HepG2 (cell line): ENCODE results near the gene RNASE7. TPM values are rescaled to one million over a fixed set of nuclear protein-coding genes. Genes with fewer than 3 reads are reported as not detected.
A peak's percentile ranks its signal among the peaks of the same experiment; 100 is the strongest.

ENCODE experiments used
- ATAC-seq: fragments of 200-7000 bp; cut with Tn5 transposase; 3 replicates; pipeline ENCODE4 v1.9.1; 2020; ENCODE audit warnings: mild to moderate bottlenecking, moderate library complexity
- BruUV-seq: library from RNA; stranded (reverse); fragments of 400-500 nt; replicated peaks from 2 replicates; lab custom pipeline; 2021; lab: Mats Ljungman, UMichigan
- CTCF ChIA-PET: fragments of 300-600 bp; formaldehyde crosslinking; extraction: SDS; loops from one replicate; lab custom pipeline; 2021; ENCODE audit warnings: low total read pairs, inconsistent platforms, low intra/inter-chr PET ratio; lab: Yijun Ruan, JAX
- POLR2A ChIA-PET: fragments of 350-600 bp; sonication (Branson Sonifier 250); formaldehyde crosslinking; loops from one replicate; lab custom pipeline; 2020; ENCODE audit warnings: antibody characterized with exemption, inconsistent platforms; lab: Yijun Ruan, JAX
- DNase-seq: peaks from one replicate; pipeline ENCODE4 v3.0.0-alpha.2; 2015; ENCODE audit warnings: low spot score
- FAIRE-seq: peaks from 3 replicates; lab custom pipeline; 2011; peaks lifted over from hg19 to GRCh38; lab: Jason Lieb, UNC
- H2AFZ ChIP-seq: one replicate; pipeline ENCODE4 v1.6.1; 2011; ENCODE audit warnings: low read length, inconsistent platforms
- H3K27ac ChIP-seq: fragments of 300-600 bp; 3 replicates; pipeline ENCODE4 v1.8.0; 2011; ENCODE audit warnings: mixed run types, mild to moderate bottlenecking, mixed read lengths, low read length, inconsistent platforms; ENCODE audit not compliant: insufficient read depth; ENCODE audit errors: extremely low read length
- H3K27me3 ChIP-seq, 2 experiments: fragments of 200-600 bp in 1 of 2; 2 replicates in 1 of 2; 3 replicates in 1 of 2; pipeline versions ENCODE4 v1.6.0 to v1.8.0; 2011; ENCODE audit warnings: low read length in 2 of 2, mild to moderate bottlenecking in 2 of 2, moderate library complexity in 2 of 2, inconsistent platforms in 1 of 2; ENCODE audit not compliant: insufficient read depth in 2 of 2, control insufficient read depth in 1 of 2
- H3K36me3 ChIP-seq, 2 experiments: fragments of 200-600 bp in 1 of 2; replicated peaks in 1 of 2; 2 replicates in 1 of 2; 3 replicates in 1 of 2; pipeline versions ENCODE4 v1.5.1 to v1.8.0; 2011; ENCODE audit warnings: low read length in 2 of 2, inconsistent platforms in 1 of 2; ENCODE audit not compliant: insufficient read depth in 2 of 2, control insufficient read depth in 1 of 2
- H3K4me1 ChIP-seq: 2 replicates; pipeline ENCODE4 v1.5.1; 2012; ENCODE audit warnings: low read length, inconsistent platforms; ENCODE audit not compliant: insufficient read depth
- H3K4me2 ChIP-seq: 2 replicates; pipeline ENCODE4 v1.6.0; 2011; ENCODE audit warnings: low read depth, low read length, inconsistent platforms
- H3K4me3 ChIP-seq, 3 experiments: fragments of 200-600 bp in 1 of 3; sonication (generic), shearing (Covaris generic) in 1 of 3; replicated peaks in 1 of 3; 2 replicates each; pipeline ENCODE4 v1.5.1; 2011 to 2016; ENCODE audit warnings: low read length in 3 of 3, inconsistent platforms in 2 of 3, low read depth in 2 of 3, mild to moderate bottlenecking in 2 of 3, control low read depth in 1 of 3, mixed read lengths in 1 of 3; ENCODE audit not compliant: insufficient read depth in 1 of 3
- H3K79me2 ChIP-seq: one replicate; pipeline ENCODE4 v1.6.1; 2011; ENCODE audit warnings: low read length, inconsistent platforms; ENCODE audit not compliant: insufficient read depth
- H3K9ac ChIP-seq: 2 replicates; pipeline ENCODE4 v1.6.0; 2011; ENCODE audit warnings: mild to moderate bottlenecking, low read depth, low read length, inconsistent platforms; ENCODE audit not compliant: insufficient read depth
- H3K9me3 ChIP-seq: 2 replicates; pipeline ENCODE4 v1.5.1; 2012; ENCODE audit warnings: mild to moderate bottlenecking, low read length
- H4K20me1 ChIP-seq: 2 replicates; pipeline ENCODE4 v1.6.0; 2011; ENCODE audit warnings: inconsistent platforms, mild to moderate bottlenecking, low read length, moderate library complexity; ENCODE audit not compliant: insufficient read depth
- CBFB ChIP-seq: sonication (generic); formaldehyde crosslinking; IDR thresholded peaks from 2 replicates; pipeline ENCODE4 v1.4.0; 2020; ENCODE audit warnings: missing genetic modification reagents
- HNRNPUL1 ChIP-seq: fragments of 200-400 bp; formaldehyde crosslinking; IDR thresholded peaks from 2 replicates; pipeline ENCODE4 v1.6.1; 2017; ENCODE audit warnings: low read depth, mild to moderate bottlenecking, low read length, moderate library complexity
- NR2F2 ChIP-seq: IDR thresholded peaks from 2 replicates; pipeline ENCODE4 v1.6.1; 2012; ENCODE audit warnings: low read depth, inconsistent platforms, borderline replicate concordance
- POLR2A ChIP-seq, 2 experiments: IDR thresholded peaks; 2 replicates each; pipeline ENCODE4 v1.6.1; 2011; ENCODE audit warnings: low read depth in 2 of 2, low read length in 2 of 2, mild to moderate bottlenecking in 1 of 2, moderate library complexity in 1 of 2; ENCODE audit not compliant: insufficient read depth in 1 of 2
- ZBTB3 ChIP-seq: sonication (generic); formaldehyde crosslinking; IDR thresholded peaks from 2 replicates; pipeline ENCODE4 v1.4.0; 2020; ENCODE audit warnings: low read depth, mild to moderate bottlenecking, moderate library complexity, missing genetic modification reagents, borderline replicate concordance
- ZNF414 ChIP-seq: sonication (generic); formaldehyde crosslinking; IDR thresholded peaks from 2 replicates; pipeline ENCODE4 v1.5.0; 2020; ENCODE audit warnings: missing genetic modification reagents
- ZNF510 ChIP-seq: sonication (generic); formaldehyde crosslinking; IDR thresholded peaks from 2 replicates; pipeline ENCODE4 v1.4.0; 2020; ENCODE audit warnings: low read depth, mild to moderate bottlenecking, missing genetic modification reagents
- ZNF7 ChIP-seq: IDR thresholded peaks from 2 replicates; pipeline ENCODE4 v1.6.1; 2016; ENCODE audit warnings: missing biosample characterization, missing genetic modification reagents
- ZNF777 ChIP-seq: sonication (generic); formaldehyde crosslinking; IDR thresholded peaks from 2 replicates; pipeline ENCODE4 v1.4.0; 2020; ENCODE audit warnings: missing genetic modification reagents
- whole genome bisulfite sequencing: methylation state at CpG from one replicate; pipeline ENCODE4 v1.1.6; 2017; ENCODE audit warnings: low lambda C conversion rate; 5-methylcytosine and 5-hydroxymethylcytosine counted together
- in situ Hi-C: cut with HindIII; loops from 2 replicates; pipeline ENCODE4 v1.10.0; 2017; ENCODE audit warnings: low pct_unique_long_range_greater_than_20kb; ENCODE audit not compliant: extremely low pct_ligation_motif_present
- intact Hi-C: fragments of 100-400 bp; cut with micrococcal nuclease; formaldehyde crosslinking; loops from one replicate; pipeline ENCODE4 v1.10.0; 2022; ENCODE audit not compliant: unreplicated experiment
- polyA plus RNA-seq, 8 experiments: library from polyadenylated mRNA; depleted of rRNA in 3 of 8; stranded (reverse) in 7 of 8; unstranded in 1 of 8; fragments of >200 nt; fragmentation: Illumina TruSeq in 4 of 8; extraction: Trizol in 4 of 8; gene quantifications; 2 replicates each; pipeline versions ENCODE4 v1.2.1 to v1.2.3, GENCODE V29; 2011 to 2016; ENCODE audit warnings: low read depth in 4 of 8, missing spikeins in 1 of 8, mixed read lengths in 1 of 8; ENCODE audit not compliant: insufficient read depth in 1 of 8
- total RNA-seq, 5 experiments: library from RNA; depleted of rRNA; stranded (reverse); fragments of >200 nt; fragmentation: Illumina TruSeq; extraction: Trizol; gene quantifications; 2 replicates each; pipeline ENCODE4 v1.2.3, GENCODE V29; 2016; ENCODE audit warnings: low read depth in 1 of 5

Gene RNASE7
- total and polyA plus RNA-seq, 2 of the 13 experiments (the other 11 are each of a cell fraction or from before 2014, with no cell fraction given) = 0.04 TPM; not detected in 1

GRCh38 chr14:21015312-21015711, 26.9 kb upstream of the RNASE7 start:
- intact Hi-C loops (no loop called here), in situ Hi-C loops (loop anchor here (5.0 kb wide), 1 partner anchor 87 kb away; the partner anchor contains the start of gene TMEM253)
- H3K79me2 ChIP-seq = no peaks in the 10 kb centered on the region
- POLR2A ChIA-PET = interaction anchor here (1.0 to 8.0 kb wide), 24 partner anchors 9 to 92 kb away, joined by 3 to 112 read pairs (median 8); partner anchors contain the start of genes ARHGEF40 and NDRG2
- H3K4me1 ChIP-seq = peaks cover 30% of the 10 kb centered on the region
- no peak for FAIRE-seq
- H2AFZ ChIP-seq = no peak overlapping the region
- CTCF ChIA-PET = interaction anchor here (0.9 to 7.1 kb wide), 12 partner anchors 10 to 122 kb away, joined by 4 to 174 read pairs (median 10); partner anchors contain the start of genes ARHGEF40 and RNASE8
- H3K36me3 ChIP-seq = peaks cover 20 to 31% of the 10 kb centered on the region in 2 experiments; a peak in 4 of 5 replicates
- no peak overlapping the region for H3K27ac ChIP-seq
- no peak overlapping the region for H3K4me2 ChIP-seq
- no peak overlapping the region for H3K9ac ChIP-seq
- no peak for DNase-seq
- no peak for ATAC-seq
- no peak overlapping the region for H3K4me3 ChIP-seq
- TF ChIP-seq HNRNPUL1 (no peak), ZNF510 (CRISPR knock-in tag) (0 out of 2 replicates have a peak, but pooled peaks have one; percentile 74)
- WGBS = 94% methylated on average over 6 of the region's 6 CpGs
- peaks cover 0 to 3% of the 10 kb centered on the region in 2 experiments; a peak in 1 of 5 replicates for H3K27me3 ChIP-seq
- no peaks in the 10 kb centered on the region for H3K9me3 ChIP-seq
- no peaks in the 10 kb centered on the region for H4K20me1 ChIP-seq
- BruUV-seq = no TSS peak

GRCh38 chr14:21016413-21017190, 25.6 kb upstream of the RNASE7 start:
- FAIRE-seq = no peak
- no TSS peak for BruUV-seq
- H3K27me3 ChIP-seq = peaks cover 0 to 2% of the 10 kb centered on the region in 2 experiments; a peak in 1 of 5 replicates
- H3K4me1 ChIP-seq = peaks cover 21% of the 10 kb centered on the region
- no peak overlapping the region for H3K4me3 ChIP-seq
- no peak overlapping the region for H3K4me2 ChIP-seq
- in situ Hi-C loops = loop anchor here (5.0 kb wide), 1 partner anchor 86 kb away; the partner anchor contains the start of gene TMEM253
- no peak for DNase-seq
- ChIA-PET POLR2A (interaction anchor here (1.5 to 8.0 kb wide), 5 partner anchors 23 to 58 kb away, joined by 4 to 112 read pairs (median 8); partner anchors contain the start of gene ARHGEF40), CTCF (interaction anchor here (2.8 to 7.1 kb wide), 4 partner anchors 22 to 90 kb away, joined by 31 to 174 read pairs (median 72); partner anchors contain the start of gene ARHGEF40)
- no peaks in the 10 kb centered on the region for H3K9me3 ChIP-seq
- no peak for ATAC-seq
- no peaks in the 10 kb centered on the region for H4K20me1 ChIP-seq
- 91% methylated on average over 9 of the region's 9 CpGs for WGBS
- H3K79me2 ChIP-seq = no peaks in the 10 kb centered on the region
- H3K27ac ChIP-seq = no peak overlapping the region
- TF ChIP-seq NR2F2 (no peak), CBFB (CRISPR knock-in tag) (no peak), ZNF414 (no peak), ZNF777 (no peak), ZBTB3 (CRISPR knock-in tag) (no peak), ZNF7 (CRISPR knock-in tag) (no peak), POLR2A (IDR thresholded peaks at IDR 0.05; ENCODE audit: insufficient read depth in 1 of 2, low read depth in 2 of 2, low read length in 2 of 2) (0 out of 4 replicates have a peak, but pooled peaks of 1 of the 2 experiments have one; percentile 22)
- no peak overlapping the region for H3K9ac ChIP-seq
- peaks cover 31 to 44% of the 10 kb centered on the region in 2 experiments for H3K36me3 ChIP-seq
- intact Hi-C loops = no loop called here
- no peak overlapping the region for H2AFZ ChIP-seq
